Left ventricle myocardium superior (tissue), 1 donor: ENCODE data around the gene AK6. TPM values are rescaled to one million over a fixed set of nuclear protein-coding genes. Genes with fewer than 3 reads are reported as not detected.
A peak's percentile ranks its signal among the peaks of the same experiment; 100 is the strongest.
"Not testable (repeated sequence)": the region's sequence is repeated elsewhere in the genome, so short reads cannot be mapped to it uniquely, and the experiment has no call there.

Experiments used
- ATAC-seq: fragments of 200-7000 bp; cut with Tn5 transposase; one replicate; pipeline ENCODE4 v1.9.1; 2020; ENCODE audit warnings: mild to moderate bottlenecking, moderate library complexity
- DNase-seq: peaks from one replicate; pipeline ENCODE4 v3.0.0-alpha.2; 2020
- intact Hi-C: fragments of 100-400 bp; cut with micrococcal nuclease; formaldehyde crosslinking; loops from one replicate; pipeline ENCODE4 v1.11.0; 2022
- long read RNA-seq: library from polyadenylated mRNA; unstranded; transcript quantifications from one replicate; pipeline ENCODE4 v2.0.0, GENCODE V29; 2021
- total RNA-seq: library from RNA; stranded (reverse); fragmentation: NEBNext Ultra II Directional; extraction: Animal tissue kit (Norgen Biotek cat#: 25700); gene quantifications from one replicate; pipeline ENCODE4 v1.2.1, GENCODE V29; 2021
- donor health status: DM: no; HTN: yes; CAD: no; lungs with severe emphysema.

AK6 gene
- total RNA-seq: 34.8 TPM
- long read RNA-seq, transcript AK6-202 (5 exons, 1,648 nt): major isoform, 37 of 40 reads
- long read RNA-seq, partial matches to known transcripts: 1 of 40 reads
- long read RNA-seq, other reads (novel, unspliced or antisense): 1 of 40 reads

DNA sequence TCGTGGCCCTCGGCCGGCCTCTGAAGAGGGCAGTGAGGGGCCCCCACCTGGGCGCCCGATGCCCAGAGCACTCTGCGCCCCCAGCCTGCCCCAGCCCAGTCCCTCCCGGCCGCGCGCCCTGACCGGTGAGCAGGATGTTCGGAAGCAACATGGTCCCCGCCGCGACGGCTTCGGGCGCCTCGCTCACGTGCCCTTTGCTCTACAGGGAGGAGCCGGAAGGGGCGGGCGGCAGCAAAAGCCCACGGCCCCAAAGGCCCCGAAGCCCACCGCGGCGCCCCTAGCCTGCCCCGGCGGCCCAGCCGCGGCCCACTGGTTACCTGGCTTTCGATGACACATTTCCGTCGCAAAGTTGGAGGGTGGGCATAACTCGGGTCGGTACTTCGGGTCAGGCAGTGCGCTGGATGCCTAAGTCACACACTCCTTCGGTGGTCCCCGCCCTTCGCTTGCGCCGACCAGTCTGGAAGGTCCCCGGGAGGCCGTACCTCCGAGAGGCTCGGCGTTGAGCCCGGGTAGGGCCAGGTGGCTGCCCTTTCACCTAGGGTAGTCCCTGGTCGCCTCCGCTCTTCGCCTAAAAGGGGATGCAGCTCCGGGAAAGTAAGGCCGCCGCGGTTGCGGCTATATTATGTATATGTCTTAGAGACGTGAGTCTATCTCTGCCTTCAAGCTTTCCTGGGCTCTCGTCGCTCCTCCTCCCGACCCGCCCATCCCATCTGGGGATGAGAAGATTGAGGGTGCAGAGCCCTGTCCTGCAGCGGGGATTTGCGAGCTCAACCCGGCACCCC, at the start of gene AK6, which contains the start of the genes RAD17 and TAF9:
Gene AK6 (minus strand): TSS at position 181 of the 782 bp plus-strand sequence. CDS start 30 bp downstream, at position 151.
Gene RAD17 (plus strand): TSS at position 479 of the 782 bp plus-strand sequence. CDS start 2,391 bp downstream, outside the sequence.
Gene TAF9 (minus strand): TSS at position 181 of the 782 bp plus-strand sequence. CDS start 3,783 bp downstream, outside the sequence.
- ATAC-seq (peak; percentile 99), DNase-seq (peak; percentile 95)
- intact Hi-C loops: no loop called here

DNA sequence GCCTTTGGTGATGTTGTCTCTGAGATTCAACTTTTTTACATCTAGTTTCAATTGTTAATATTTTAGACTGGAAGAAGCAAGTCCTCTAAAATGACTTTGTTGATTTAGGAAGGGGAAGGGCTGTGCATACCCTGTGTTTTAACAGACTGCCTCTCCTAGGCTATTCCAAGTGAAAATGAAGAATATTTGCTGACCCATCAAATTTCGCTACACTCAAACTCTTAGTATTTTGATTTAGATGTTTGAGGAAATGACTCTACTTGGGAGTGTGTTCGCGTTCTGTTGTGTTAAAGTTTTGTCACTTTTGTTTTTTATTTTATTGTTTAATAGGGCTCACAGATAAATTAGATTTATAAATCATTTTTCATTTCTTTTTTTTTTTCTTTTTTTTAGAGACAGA, 49.2 kb upstream of the AK6 start:
- DNase-seq (no peak), ATAC-seq (no peak)
- intact Hi-C loops: no loop called here

DNA sequence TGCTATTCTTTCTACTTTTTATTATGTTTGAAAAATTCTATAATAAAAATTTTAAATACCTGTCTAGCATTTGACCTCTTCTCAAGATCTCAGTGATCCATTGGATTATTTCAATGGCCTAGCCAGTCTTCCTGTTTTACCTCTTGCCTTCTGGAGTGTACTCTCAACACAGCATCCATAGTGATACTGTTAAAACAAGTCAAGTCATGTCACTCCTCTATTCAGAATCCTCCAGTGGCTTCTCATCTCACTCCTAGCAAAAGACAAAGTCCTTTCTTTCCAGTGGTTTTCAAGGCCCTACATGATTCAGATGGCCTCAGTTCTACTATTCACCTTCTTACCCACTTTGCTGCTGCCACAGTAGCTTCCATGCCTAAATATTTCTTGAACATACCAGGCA, 47.4 kb upstream of the AK6 start:
- DNase-seq (no peak), ATAC-seq (no peak)
- intact Hi-C loops: no loop called here

DNA sequence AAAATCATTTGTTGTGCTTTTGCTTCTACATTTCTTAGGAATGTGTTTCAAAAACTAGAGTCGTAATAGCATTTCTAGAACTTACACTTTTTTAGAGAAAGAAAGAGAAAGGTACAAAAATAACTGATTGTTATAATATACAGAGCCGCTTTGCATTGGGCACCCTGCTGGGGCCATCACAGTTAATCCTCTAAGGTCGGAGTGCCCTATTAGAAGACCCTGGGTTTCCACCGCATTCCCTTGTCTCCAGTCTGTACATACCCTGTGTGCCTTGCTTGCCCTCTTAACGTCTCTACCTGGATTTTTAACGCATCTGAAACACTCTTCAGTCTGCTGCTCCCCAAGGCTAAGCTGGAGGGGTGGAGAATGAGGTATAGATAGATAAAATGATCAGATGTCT, 46.9 kb upstream of the AK6 start:
- DNase-seq (no peak), ATAC-seq (no peak)
- intact Hi-C loops: no loop called here

DNA sequence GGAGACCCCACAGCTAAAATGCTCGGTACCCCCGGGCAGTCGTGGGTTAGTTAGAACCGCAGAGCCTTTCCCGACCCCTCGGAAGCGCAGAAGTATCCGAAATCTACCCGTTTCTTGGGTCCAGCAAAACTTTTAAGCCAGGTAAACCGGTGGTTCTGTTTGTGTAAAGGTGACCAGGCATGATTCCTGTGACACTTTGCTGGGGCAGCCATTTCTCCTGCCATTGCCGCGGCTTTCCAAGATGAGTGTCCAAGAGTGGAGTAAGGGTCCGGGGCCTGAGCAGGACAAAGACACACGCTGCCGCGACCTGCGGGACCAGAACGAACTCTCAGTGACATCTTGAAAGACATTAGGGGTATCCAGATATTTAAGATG, 46.3 kb upstream of the AK6 start:
- ATAC-seq (no peak), DNase-seq (no peak)
- intact Hi-C loops: no loop called here

DNA sequence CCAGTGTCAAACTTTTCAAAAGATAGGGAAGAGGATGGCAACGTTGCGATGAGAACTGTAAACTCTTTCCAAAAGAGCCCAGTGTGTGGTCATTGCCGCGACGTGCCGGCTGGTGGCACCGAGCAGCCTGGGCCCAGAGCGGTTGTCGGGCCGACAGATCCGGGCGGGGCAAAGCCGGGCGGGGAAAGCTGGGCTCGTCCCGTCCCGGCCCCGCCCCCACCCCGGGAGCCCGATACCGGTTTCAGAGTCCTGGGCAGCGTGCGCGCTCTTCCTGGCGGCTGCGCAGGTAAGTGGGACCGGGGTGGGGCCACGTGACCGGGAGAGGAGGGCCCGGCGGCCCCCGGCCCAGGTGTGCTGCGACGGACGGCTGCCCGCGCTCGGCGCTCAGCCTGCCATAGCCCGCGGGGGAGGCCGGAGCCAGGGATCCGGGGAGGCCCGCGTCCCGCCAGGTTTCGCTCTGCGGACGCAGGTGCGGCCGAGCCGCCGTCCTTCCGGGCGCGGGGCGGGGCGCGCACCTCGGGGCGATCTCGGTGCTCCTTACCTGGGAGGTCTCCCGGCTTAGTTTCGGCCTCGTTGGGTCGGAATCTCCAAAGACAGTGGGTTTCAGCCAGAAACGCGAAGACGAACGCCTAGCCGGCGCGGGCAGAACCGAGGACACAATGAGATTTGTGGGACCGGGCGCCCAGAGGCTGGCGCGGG, 45.7 kb upstream of the AK6 start, which contains the start of gene MARVELD2:
Gene MARVELD2 (plus strand): TSS at position 232 of the 699 bp plus-strand sequence. CDS start 4,270 bp downstream, outside the sequence.
- DNase-seq: peak; percentile 80
- intact Hi-C loops: no loop called here
- peak; percentile 98 for ATAC-seq

DNA sequence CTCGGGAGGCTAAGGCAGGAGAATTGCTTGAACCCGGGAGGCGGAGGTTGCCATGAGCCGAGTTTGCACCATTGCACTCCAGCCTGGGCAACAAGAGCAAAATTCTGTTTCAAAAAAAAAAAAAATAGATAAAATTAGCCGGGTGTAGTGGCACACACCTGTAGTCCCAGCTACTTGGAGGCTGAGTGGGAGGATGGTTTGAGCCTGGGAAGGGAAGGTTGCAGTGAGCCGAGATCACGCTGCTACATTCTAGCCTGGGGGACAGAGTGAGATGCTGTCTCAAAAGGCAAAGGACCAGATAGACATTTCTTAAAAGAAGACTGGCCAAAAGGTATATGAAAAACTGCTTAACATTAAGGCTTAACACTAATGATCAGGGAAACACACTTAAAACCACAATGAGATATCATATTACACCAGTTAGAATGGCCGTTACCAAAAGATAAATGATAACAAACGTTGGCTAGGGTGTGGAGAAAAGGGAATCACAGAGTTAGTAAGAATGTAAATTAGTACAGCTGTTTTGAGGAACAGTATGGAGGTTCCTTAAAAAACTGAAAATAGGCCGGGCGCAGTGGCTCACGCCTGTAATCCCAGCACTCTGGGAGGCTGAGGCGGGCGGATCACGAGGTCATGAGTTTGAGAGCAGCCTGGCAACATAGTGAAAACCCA, 35.5 kb upstream of the AK6 start:
- no peak for DNase-seq
- intact Hi-C loops: no loop called here
- ATAC-seq: no peak

DNA sequence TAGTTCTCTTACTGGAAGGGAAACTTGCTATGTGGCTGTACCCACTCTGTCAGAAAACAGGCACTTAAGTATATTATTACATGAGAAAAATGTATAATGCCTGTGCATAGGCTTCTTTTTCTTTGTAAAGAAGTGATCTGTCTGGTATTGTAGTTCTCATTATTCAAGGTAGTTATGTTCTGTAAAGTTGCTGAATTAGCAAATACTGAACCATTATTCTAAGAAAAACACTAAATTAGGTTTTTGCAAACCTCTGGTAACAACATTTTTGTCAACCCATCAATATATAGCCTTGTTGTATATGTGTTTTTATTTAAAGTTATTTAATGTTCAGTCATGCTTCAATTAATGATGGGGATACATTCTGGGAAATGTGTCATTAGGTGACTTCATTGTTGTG, 9.1 kb upstream of the AK6 start:
- no peak for ATAC-seq
- no peak for DNase-seq
- intact Hi-C loops: no loop called here

DNA sequence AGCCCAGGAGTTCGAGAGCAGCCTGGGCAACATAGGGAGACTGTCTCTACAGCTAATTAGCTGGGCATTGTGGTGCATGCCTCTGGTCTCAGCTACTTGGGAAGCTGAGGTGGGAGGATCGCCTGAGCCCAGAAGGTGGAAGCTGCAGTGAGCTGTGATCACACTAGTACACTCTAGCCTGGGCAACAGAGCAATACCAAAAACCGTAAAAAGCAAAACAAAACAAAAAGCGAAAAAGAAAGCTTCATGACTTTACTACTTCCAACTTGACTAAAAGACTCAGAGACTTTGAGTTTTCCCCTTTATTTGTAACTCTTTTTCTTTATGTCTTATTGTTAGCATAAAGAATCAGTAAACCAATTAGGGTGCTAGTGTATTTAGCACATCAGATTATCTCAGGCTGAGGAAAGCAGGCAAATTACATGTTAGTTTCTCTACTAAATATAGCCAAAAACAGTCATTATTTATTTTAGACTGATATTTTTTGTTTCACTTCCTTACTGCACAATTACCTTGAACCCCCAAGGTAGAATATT, 5.7 kb upstream of the AK6 start:
- ATAC-seq: no peak
- no peak for DNase-seq
- intact Hi-C loops: no loop called here

DNA sequence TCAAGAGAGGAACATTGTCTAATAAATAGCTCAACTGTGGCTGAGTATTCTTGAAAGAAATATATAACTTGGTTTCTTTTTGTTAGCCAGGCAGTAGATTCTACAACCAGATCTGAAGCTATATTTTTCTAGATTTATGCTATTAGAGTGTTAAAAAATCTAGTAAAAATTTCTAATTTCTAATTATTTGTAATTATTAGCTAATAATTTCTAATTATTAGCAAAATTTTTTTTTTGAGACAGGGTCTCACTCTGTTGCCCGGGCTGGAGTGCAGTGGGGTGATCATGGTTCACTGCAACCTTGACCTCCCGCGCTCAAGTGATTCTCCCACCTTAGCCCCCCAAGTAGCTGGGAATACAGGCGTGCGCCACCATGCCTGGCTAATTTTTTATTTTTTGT, 3.1 kb upstream of the AK6 start:
- DNase-seq (no peak), ATAC-seq (no peak)
- intact Hi-C loops: no loop called here

DNA sequence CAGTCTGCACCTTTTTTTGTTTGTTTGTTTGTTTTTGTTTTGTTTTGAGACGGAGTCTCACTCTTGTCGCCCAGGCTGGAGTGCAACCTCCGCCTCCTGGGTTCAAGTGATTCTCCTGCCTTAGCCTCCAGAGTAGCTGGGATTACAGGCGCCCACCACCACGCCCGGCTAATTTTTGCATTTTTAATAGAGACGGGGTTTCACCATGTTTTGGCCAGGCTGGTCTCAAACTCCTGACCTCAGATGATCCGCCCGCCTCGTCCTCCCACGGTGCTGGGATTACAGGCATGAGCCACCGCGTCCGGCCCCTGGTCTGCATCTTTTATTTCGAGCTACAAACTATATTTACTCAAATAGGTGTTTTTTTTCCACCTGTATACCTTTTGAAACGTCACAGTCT, 1.0 kb upstream of the AK6 start:
- DNase-seq, ATAC-seq, intact Hi-C loops: not testable (repeated sequence)

DNA sequence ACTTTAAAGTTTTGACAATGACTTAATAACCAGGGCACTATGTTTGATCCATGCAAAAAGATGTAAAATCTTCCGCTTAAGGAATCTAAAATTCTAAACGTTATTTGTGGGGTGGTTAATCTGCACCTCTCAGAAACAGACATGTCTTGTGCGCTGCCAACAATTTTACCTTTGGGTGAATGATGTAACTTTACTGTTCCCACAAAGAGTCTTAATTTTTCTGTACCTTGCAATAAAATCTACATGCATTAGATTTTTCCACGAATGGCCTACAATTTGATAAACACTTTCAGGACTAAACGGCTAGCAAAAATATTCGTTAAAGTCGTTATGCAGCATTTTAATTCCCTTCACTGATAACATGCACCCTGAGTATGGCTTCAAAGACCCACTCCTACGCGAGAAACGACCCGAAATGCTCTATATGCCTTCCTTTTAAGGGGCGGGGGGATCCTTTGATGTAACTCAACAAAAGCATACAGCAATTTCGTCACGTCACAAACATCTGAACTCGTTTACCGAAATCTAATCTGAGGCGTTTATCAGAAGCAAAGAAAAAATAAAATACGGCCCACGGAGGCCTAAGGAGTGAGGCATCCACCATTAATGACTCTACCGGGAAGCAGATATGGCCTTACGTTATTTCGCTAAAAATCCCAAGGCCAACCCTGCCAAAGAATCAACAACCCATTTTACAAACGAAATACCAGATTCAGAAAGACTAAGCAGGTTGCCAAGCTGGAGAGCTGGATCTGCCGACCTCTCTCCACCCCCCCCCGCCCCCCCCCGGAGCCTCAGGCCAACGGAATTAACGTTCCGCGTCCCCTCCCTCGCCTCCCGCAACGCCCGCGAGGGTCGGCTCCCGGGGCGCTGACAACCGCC, 621 bp downstream of the AK6 start:
- intact Hi-C loops: no loop called here
- peak; percentile 59 for ATAC-seq
- no peak for DNase-seq

DNA sequence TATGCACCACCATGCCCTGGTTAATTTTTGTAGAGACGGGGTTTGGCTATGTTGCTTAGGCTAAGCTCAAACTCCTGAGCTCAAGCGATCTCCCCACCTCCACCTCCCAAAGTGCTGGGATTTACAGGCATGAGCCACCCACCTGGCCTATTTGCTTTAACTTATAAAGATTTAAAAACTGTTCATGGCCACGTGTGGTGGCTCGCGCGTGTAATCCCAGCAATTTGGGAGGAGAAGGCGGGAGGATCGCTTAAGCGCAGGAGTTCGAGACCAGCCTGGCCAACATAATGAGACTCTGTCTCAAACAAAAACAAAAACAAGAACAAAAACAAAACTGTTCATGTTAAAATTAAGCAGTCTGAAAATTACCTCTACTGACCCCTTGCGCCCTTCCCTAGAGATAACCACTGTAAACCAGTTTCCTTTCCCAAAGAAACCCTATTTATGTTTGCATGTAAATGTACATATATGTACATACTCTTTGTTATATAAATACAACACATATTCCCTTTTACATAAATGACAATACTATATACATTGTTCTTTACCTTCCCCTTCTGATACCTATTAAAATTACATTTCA, 1.5 kb downstream of the AK6 start:
- no peak for DNase-seq
- intact Hi-C loops: no loop called here
- ATAC-seq: no peak

DNA sequence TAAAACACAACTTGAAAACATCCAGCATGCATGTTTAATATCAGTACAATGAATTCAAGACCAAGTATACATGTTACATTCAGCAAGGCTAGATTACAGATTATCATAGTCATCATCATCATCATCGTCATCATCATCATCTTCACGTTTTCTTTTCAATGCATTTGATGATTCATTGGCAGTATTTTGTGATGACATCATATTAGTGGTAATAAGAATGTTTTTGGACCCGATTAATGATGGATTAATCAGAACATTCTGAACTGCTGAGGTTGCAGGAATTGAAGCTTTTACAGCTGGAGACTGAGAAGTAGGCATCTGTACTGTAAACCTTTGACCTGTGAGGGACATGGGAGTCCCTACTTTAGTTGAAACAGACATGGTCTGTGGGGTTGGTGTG, 4.5 kb downstream of the AK6 start:
- no peak for DNase-seq
- intact Hi-C loops: no loop called here
- no peak for ATAC-seq

DNA sequence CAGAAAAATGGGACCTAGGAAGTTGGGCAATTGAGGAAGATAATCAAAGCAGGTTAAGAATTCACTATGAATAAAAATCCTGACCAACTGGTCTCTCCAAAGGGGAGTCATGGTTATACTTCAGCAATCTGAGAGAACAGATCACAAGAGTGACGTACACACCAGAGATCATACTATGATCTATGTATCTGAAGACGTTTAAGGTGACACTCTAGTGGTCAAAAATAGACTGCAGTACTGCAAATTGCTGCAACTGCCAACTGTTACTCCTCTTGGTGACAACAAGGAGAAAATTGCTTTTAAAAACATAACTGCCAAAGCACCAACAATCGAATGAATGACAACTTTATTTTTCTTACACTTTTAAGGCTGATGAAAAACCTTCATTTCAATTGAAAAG, 4.9 kb downstream of the AK6 start:
- DNase-seq (no peak), ATAC-seq (no peak)
- intact Hi-C loops: no loop called here

DNA sequence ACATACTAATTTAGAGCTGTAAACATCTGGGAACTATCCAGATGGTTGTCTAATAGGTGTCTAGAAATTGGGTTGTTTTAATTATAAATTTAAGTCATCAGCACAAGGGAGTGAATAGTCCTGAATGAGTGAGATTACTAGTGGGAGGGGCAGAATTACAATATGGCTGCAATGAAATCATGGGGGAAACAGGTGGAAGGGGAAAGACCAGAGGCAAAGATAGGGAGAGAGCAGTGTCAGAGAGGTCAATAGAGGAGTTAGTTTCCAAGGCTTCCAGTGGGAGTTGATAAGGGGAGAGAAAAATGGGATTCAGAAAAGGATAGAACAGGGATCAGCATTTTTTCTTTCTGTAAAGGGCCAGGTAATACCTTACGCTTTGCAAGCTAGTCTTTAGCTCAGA, 8.9 kb downstream of the AK6 start:
- ATAC-seq: no peak
- intact Hi-C loops: no loop called here
- no peak for DNase-seq

DNA sequence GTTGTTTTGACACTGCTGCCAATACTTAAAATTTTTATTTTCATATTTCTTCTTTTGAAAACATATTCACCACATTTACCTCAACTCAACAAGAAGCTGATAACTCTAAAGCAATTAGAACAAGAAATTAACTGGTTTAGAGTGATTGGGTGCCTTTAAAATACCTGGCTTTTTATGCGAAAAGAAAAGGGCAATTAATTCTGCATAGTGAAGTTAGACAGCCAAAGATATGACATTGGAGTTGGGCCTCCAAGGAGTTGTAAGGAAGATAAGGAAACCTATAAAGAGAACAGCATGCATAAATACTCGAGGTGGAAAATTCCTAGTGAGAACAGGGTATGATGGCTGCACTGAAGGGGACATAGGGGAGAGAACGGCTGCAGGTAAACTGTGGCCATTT, 9.6 kb downstream of the AK6 start:
- ATAC-seq: peak; percentile 43
- intact Hi-C loops: no loop called here
- DNase-seq: no peak

DNA sequence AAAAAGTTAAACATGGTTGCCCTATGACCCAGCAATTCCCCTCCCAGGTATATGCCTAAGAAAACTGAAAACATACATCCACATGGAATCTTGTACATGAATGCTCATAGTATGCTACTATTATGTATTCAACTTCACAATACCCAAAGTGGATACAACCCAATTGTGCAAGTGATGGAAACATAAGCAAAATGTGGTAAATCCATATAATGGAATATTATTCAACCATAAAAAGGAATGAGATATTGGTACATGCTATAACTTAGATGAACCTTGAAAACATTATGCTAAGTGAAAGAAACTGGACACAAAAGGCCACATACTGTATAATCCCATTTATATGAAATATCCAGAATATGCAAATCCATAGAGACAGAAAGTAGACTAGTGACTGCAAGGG, 18.7 kb downstream of the AK6 start:
- intact Hi-C loops: no loop called here
- no peak for DNase-seq
- ATAC-seq: no peak
